H9 (cell line): ENCODE results near the gene ME3. TPM values are rescaled to one million over a fixed set of nuclear protein-coding genes. Genes with fewer than 3 reads are reported as not detected.

Experiments
- DNase-seq: peaks from one replicate; pipeline ENCODE4 v3.0.0-alpha.2; 2017
- H2AFZ ChIP-seq: one replicate; pipeline ENCODE4 v1.6.1; 2013; ENCODE audit warnings: mild to moderate bottlenecking, low read length, control low read depth, moderate library complexity
- H2AK5ac ChIP-seq: 2 replicates; pipeline ENCODE4 v1.6.1; 2013; ENCODE audit warnings: low read length, control low read depth, mixed read lengths; ENCODE audit not compliant: insufficient read length
- H2BK120ac ChIP-seq: one replicate; pipeline ENCODE4 v1.6.1; 2013; ENCODE audit warnings: low read depth, mild to moderate bottlenecking, low read length, control low read depth, inconsistent platforms; ENCODE audit not compliant: poor library complexity, severe bottlenecking
- H2BK12ac ChIP-seq: 2 replicates; pipeline ENCODE4 v1.6.1; 2013; ENCODE audit warnings: low read length, control low read depth, mixed read lengths, low read depth; ENCODE audit not compliant: insufficient read length
- H2BK15ac ChIP-seq: 2 replicates; pipeline ENCODE4 v1.6.1; 2013; ENCODE audit warnings: low read depth, low read length, control low read depth
- H2BK20ac ChIP-seq: one replicate; pipeline ENCODE4 v1.6.1; 2013; ENCODE audit warnings: low read depth, mild to moderate bottlenecking, low read length, control low read depth, inconsistent platforms; ENCODE audit not compliant: poor library complexity, severe bottlenecking
- H2BK5ac ChIP-seq: 2 replicates; pipeline ENCODE4 v1.6.1; 2013; ENCODE audit warnings: low read length, control low read depth, mixed read lengths; ENCODE audit not compliant: insufficient read length
- H3K14ac ChIP-seq: 2 replicates; pipeline ENCODE4 v1.6.1; 2013; ENCODE audit warnings: low read length, control low read depth; ENCODE audit not compliant: insufficient read depth
- H3K18ac ChIP-seq: 2 replicates; pipeline ENCODE4 v1.6.1; 2013; ENCODE audit warnings: low read depth, mild to moderate bottlenecking, mixed read lengths, low read length, control low read depth; ENCODE audit not compliant: insufficient read length
- H3K23ac ChIP-seq: 2 replicates; pipeline ENCODE4 v1.6.1; 2013; ENCODE audit warnings: low read length, control low read depth, mixed read lengths, low read depth; ENCODE audit not compliant: insufficient read length
- H3K23me2 ChIP-seq: 2 replicates; pipeline ENCODE4 v1.6.1; 2013; ENCODE audit warnings: low read depth, mild to moderate bottlenecking, mixed read lengths, low read length, control low read depth; ENCODE audit not compliant: insufficient read length, poor library complexity, severe bottlenecking
- H3K27ac ChIP-seq: 2 replicates; pipeline ENCODE4 v1.5.1; 2013; ENCODE audit warnings: low read length, control low read depth, mixed read lengths, low read depth; ENCODE audit not compliant: insufficient read length
- H3K27me3 ChIP-seq: 2 replicates; pipeline ENCODE4 v1.6.1; 2013; ENCODE audit warnings: low read length, control low read depth, inconsistent platforms; ENCODE audit not compliant: insufficient read depth
- H3K4ac ChIP-seq: 2 replicates; pipeline ENCODE4 v1.6.1; 2013; ENCODE audit warnings: low read depth, mild to moderate bottlenecking, control low read depth, inconsistent platforms, low read length, moderate library complexity
- H3K4me1 ChIP-seq: 2 replicates; pipeline ENCODE4 v1.6.1; 2013; ENCODE audit warnings: low read length, control low read depth, inconsistent platforms; ENCODE audit not compliant: insufficient read depth
- H3K4me2 ChIP-seq: 2 replicates; pipeline ENCODE4 v1.6.1; 2013; ENCODE audit warnings: low read length, control low read depth, mixed read lengths; ENCODE audit not compliant: insufficient read length, insufficient read depth
- H3K56ac ChIP-seq: 2 replicates; pipeline ENCODE4 v1.6.1; 2013; ENCODE audit warnings: low read depth, mild to moderate bottlenecking, mixed read lengths, low read length, control low read depth; ENCODE audit not compliant: insufficient read length
- H3K79me1 ChIP-seq: 2 replicates; pipeline ENCODE4 v1.6.1; 2013; ENCODE audit warnings: low read depth, mild to moderate bottlenecking, moderate library complexity, low read length, control low read depth, inconsistent platforms; ENCODE audit not compliant: insufficient read depth, poor library complexity, severe bottlenecking
- H3K79me2 ChIP-seq: 2 replicates; pipeline ENCODE4 v1.6.1; 2013; ENCODE audit warnings: low read length, control low read depth, inconsistent platforms; ENCODE audit not compliant: insufficient read depth
- H3K9ac ChIP-seq: 2 replicates; pipeline ENCODE4 v1.6.1; 2013; ENCODE audit warnings: low read length, control low read depth, mixed read lengths; ENCODE audit not compliant: insufficient read length; ENCODE audit errors: extremely low read depth
- H3K9me3 ChIP-seq: one replicate; pipeline ENCODE4 v1.6.1; 2013; ENCODE audit warnings: low read depth, low read length, inconsistent platforms; ENCODE audit not compliant: control insufficient read depth
- H3T11ph ChIP-seq: one replicate; pipeline ENCODE4 v1.6.1; 2013; ENCODE audit warnings: mild to moderate bottlenecking, low read length, control low read depth, inconsistent platforms
- H4K20me1 ChIP-seq: one replicate; pipeline ENCODE4 v1.6.1; 2013; ENCODE audit not compliant: control insufficient read depth, insufficient read length, insufficient read depth
- H4K5ac ChIP-seq: 2 replicates; pipeline ENCODE4 v1.6.1; 2013; ENCODE audit warnings: low read depth, mild to moderate bottlenecking, mixed read lengths, low read length, control low read depth; ENCODE audit not compliant: insufficient read length
- H4K8ac ChIP-seq: replicated peaks from 2 replicates; pipeline ENCODE4 v1.6.1; 2013; ENCODE audit warnings: low read length, control low read depth, mixed read lengths, low read depth; ENCODE audit not compliant: insufficient read length
- H4K91ac ChIP-seq: 2 replicates; pipeline ENCODE4 v1.6.1; 2013; ENCODE audit warnings: low read depth, mild to moderate bottlenecking, moderate library complexity, mixed read lengths, low read length, control low read depth; ENCODE audit not compliant: insufficient read length
- H3K27ac Mint-ChIP-seq, 3 experiments: 2 replicates in 2 of 3; 3 replicates in 1 of 3; pipeline ENCODE4 v1.8.0; 2020 to 2021; ENCODE audit warnings: mixed read lengths in 3 of 3, mild to moderate bottlenecking in 1 of 3, moderate library complexity in 1 of 3
- H3K27me3 Mint-ChIP-seq: 2 replicates; pipeline ENCODE4 v1.8.0; 2021; ENCODE audit warnings: low read depth, mild to moderate bottlenecking, moderate library complexity, mixed read lengths
- H3K36me3 Mint-ChIP-seq, 3 experiments: 2 replicates in 2 of 3; 3 replicates in 1 of 3; pipeline ENCODE4 v1.8.0; 2020 to 2021; ENCODE audit warnings: low read depth in 3 of 3, mixed read lengths in 3 of 3; ENCODE audit not compliant: insufficient read depth in 1 of 3
- H3K4me1 Mint-ChIP-seq, 2 experiments: 2 replicates each; pipeline ENCODE4 v1.8.0; 2020; ENCODE audit warnings: mixed read lengths in 2 of 2
- H3K4me3 Mint-ChIP-seq, 2 experiments: 2 replicates in 1 of 2; 3 replicates in 1 of 2; pipeline ENCODE4 v1.8.0; 2020 to 2021; ENCODE audit warnings: mild to moderate bottlenecking in 2 of 2, mixed read lengths in 2 of 2, moderate library complexity in 1 of 2
- H3K9me3 Mint-ChIP-seq, 2 experiments: 2 replicates in 1 of 2; 3 replicates in 1 of 2; pipeline ENCODE4 v1.8.0; 2020; ENCODE audit warnings: mild to moderate bottlenecking in 2 of 2, mixed read lengths in 2 of 2, moderate library complexity in 1 of 2
- WGBS: extraction: QIAGEN DNeasy Blood & Tissue Kit; methylation state at CpG from one replicate; pipeline ENCODE4 v1.1.7; 2013; ENCODE audit warnings: missing lambda C conversion rate, low lambda C conversion rate, mixed read lengths; ENCODE audit not compliant: insufficient read length; ENCODE audit errors: extremely low coverage; 5-methylcytosine and 5-hydroxymethylcytosine counted together
- total RNA-seq: library from RNA; stranded (reverse); gene quantifications from 2 replicates; pipeline ENCODE4 v1.2.1, GENCODE V29; 2021
- TF ChIP-seq, protein P1 (sequence below): fragments of 200-600 bp; sonication (generic); conservative IDR thresholded peaks from 3 replicates; pipeline ENCODE4 v1.8.0; 2021; ENCODE audit warnings: antibody characterized with exemption, mild to moderate bottlenecking

ME3 gene
- total RNA-seq, 1 experiment from 2014 or later, result 2.8 TPM

GRCh38 chr11:86473991-86474833 is 198.2 kb downstream of the ME3 start:
- no peak overlapping the region for H3K9ac ChIP-seq
- no peak overlapping the region; a peak in 1 of 7 replicates for H3K27ac Mint-ChIP-seq

More at GRCh38 chr11:86473991-86474833, 198.2 kb downstream of the ME3 start:
- peaks cover 4% of the 10 kb centered on the region; the same call in 1 of the 2 replicates for H3K27me3 Mint-ChIP-seq
- Histone ChIP-seq H3K18ac (no peak overlapping the region), H3K4me1 (no peaks in the 10 kb centered on the region; the same call in 1 of the 2 replicates), H2BK120ac (no peak overlapping the region), H3T11ph (no peak overlapping the region), H3K23me2 (no peaks in the 10 kb centered on the region), H2BK15ac (no peak overlapping the region), H3K9me3 (no peaks in the 10 kb centered on the region), H3K4me2 (no peak overlapping the region), H3K4ac (no peak overlapping the region), H4K20me1 (no peaks in the 10 kb centered on the region), H2AK5ac (no peak overlapping the region), H2BK12ac (no peak overlapping the region), H2BK20ac (no peak overlapping the region), H2BK5ac (no peak overlapping the region), H3K79me1 (no peaks in the 10 kb centered on the region), H3K56ac (no peak overlapping the region), H3K79me2 (no peaks in the 10 kb centered on the region), H4K91ac (no peak overlapping the region), H3K27me3 (no peaks in the 10 kb centered on the region), H2AFZ (no peak overlapping the region), H3K23ac (no peak overlapping the region), H3K14ac (no peak overlapping the region), H4K5ac (no peak overlapping the region), H4K8ac (no peak overlapping the region), H3K27ac (no peak overlapping the region)
- DNase-seq, result no peak
- WGBS, result no CpG with 5 or more reads among the region's 10 CpGs
- no peak overlapping the region for H3K4me3 Mint-ChIP-seq
- H3K9me3 Mint-ChIP-seq, result no peaks in the 10 kb centered on the region; a peak in 1 of 5 replicates
- peaks cover 15 to 16% of the 10 kb centered on the region in 2 experiments for H3K4me1 Mint-ChIP-seq
- TF ChIP-seq, protein P1, sequence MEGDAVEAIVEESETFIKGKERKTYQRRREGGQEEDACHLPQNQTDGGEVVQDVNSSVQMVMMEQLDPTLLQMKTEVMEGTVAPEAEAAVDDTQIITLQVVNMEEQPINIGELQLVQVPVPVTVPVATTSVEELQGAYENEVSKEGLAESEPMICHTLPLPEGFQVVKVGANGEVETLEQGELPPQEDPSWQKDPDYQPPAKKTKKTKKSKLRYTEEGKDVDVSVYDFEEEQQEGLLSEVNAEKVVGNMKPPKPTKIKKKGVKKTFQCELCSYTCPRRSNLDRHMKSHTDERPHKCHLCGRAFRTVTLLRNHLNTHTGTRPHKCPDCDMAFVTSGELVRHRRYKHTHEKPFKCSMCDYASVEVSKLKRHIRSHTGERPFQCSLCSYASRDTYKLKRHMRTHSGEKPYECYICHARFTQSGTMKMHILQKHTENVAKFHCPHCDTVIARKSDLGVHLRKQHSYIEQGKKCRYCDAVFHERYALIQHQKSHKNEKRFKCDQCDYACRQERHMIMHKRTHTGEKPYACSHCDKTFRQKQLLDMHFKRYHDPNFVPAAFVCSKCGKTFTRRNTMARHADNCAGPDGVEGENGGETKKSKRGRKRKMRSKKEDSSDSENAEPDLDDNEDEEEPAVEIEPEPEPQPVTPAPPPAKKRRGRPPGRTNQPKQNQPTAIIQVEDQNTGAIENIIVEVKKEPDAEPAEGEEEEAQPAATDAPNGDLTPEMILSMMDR, result no peak
- peaks cover 0 to 5% (median 0%) of the 10 kb centered on the region in 3 experiments; a peak in 3 of 7 replicates for H3K36me3 Mint-ChIP-seq
